T-helper 2 cell (primary cell): ENCODE data around the gene KLHDC9.

ENCODE experiments used
- DNase-seq, 5 experiments: peaks; one replicate each; pipeline versions ENCODE4 v3.0.0 to v3.0.0-alpha.2; 2012 to 2022

KLHDC9 gene

GRCh38 chr1:161132410-161133219, 34.5 kb downstream of the KLHDC9 start, which contains the start of gene DEDD:
Gene DEDD, minus strand, starts transcription at chr1:161132667. Its CDS starts 8,205 bp downstream, at chr1:161124462.
- peak; percentile 76 to 98 (median 91) for DNase-seq

DNA sequence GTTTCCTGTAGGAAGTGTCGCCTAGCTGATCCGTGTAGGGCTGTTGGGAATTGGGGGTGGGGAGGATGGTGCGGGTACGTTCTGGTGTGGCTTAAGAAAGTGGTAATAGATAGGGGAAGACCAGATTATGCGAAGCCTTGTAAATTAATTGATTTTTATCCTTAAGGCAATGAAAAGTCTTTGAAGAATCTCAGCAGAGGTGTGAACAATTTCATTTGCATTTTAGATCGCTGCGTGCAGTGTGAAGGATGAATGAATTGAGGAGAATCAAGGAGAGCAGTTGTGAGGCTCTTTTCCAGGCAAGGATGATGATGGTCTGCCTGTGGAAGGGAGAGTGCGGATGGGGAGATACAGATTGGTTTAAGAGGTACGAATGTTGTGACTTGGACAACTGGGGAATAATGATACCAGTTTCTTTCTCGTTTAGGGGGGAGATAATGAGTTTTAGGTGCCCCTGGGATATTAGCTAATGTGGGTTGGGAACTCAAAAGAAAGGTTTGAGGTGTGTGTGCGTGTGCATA, 35.1 kb downstream of the KLHDC9 start:
- no peak for DNase-seq

DNA sequence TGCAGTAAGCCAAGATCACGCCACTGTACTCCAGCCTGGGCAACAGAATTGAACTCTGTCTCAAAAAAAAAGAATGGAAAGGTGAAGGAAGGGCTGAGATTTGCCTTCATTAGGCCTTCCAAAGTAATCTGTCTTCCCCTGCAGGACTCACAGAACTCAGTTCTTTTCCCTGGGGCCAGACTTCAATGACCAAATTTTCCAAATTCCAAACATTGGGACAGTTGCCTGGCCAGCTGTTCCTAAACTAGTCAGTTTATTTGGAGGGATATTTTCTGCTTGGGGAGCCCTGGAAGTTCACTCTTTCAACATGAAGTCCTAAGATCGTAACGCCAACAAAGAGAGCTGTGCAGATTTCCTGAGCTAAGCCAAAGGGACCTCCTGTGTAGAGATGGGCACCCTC, 39.7 kb downstream of the KLHDC9 start:
- DNase-seq: no peak

- DNase-seq: no peak
Observed at GRCh38 chr1:161138431-161138830, 40.3 kb downstream of the KLHDC9 start.

DNA sequence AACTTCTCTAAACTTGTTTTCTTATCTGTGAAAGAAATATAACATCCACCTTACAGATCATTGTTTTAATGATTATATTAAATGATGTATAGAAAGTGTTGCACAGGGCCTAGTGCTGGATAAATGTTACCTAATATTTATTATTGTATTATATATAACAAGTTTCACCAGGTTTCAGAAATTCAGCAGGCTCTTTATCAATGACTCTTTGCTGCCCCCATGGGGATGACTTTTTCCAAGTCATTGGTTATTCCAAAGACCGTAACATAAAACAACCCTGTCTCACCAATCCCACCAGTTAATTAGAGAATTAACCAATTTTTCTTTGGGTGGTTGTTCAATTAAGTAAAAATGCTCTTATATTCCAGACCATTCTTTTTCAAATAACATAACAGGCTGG, 41.6 kb downstream of the KLHDC9 start:
- peak in 1 of 5 experiments; percentile 38 for DNase-seq

GRCh38 chr1:161140755-161141400, 42.7 kb downstream of the KLHDC9 start:
- DNase-seq: no peak

- DNase-seq: no peak
Observed at GRCh38 chr1:161145832-161146231, 47.7 kb downstream of the KLHDC9 start.
